MM.1S (cell line): ENCODE measurements around the gene CHRNA1.

Experiments used
- EZH2 ChIP-seq: fragments of 300-600 bp; sonication (generic); optimal IDR thresholded peaks from 2 replicates; pipeline ENCODE3; 2017; ENCODE audit warnings: low read depth, mild to moderate bottlenecking, antibody characterized with exemption, low read length, mixed read lengths
- TF ChIP-seq, protein P1 (sequence below): fragments of 300-600 bp; sonication (generic); IDR thresholded peaks from 2 replicates; pipeline ENCODE4 v1.5.1; 2016; ENCODE audit warnings: antibody characterized with exemption, low read length, mixed read lengths

DNA sequence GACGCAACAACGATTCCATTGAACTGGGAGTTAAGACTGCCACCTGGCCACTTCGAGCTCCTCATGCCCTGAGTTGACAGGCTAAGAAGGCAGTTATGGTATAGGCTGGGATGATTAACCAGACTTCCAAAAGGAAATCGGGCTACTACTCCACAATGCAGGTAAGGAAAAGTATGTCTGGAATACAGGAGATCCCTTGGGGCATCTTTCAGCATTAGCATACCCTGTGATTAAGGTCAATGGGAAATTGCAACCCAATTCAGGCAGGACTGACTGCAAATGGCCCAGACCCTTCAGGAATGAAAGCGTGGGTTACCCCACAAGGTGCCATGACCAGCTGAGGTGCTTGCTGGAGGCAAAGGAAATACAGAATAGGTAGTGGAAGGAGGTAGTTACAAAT is 19.1 kb downstream of the CHRNA1 start:
- TF ChIP-seq, protein P1, sequence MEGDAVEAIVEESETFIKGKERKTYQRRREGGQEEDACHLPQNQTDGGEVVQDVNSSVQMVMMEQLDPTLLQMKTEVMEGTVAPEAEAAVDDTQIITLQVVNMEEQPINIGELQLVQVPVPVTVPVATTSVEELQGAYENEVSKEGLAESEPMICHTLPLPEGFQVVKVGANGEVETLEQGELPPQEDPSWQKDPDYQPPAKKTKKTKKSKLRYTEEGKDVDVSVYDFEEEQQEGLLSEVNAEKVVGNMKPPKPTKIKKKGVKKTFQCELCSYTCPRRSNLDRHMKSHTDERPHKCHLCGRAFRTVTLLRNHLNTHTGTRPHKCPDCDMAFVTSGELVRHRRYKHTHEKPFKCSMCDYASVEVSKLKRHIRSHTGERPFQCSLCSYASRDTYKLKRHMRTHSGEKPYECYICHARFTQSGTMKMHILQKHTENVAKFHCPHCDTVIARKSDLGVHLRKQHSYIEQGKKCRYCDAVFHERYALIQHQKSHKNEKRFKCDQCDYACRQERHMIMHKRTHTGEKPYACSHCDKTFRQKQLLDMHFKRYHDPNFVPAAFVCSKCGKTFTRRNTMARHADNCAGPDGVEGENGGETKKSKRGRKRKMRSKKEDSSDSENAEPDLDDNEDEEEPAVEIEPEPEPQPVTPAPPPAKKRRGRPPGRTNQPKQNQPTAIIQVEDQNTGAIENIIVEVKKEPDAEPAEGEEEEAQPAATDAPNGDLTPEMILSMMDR = no peak
- no peak for TF ChIP-seq EZH2
